Subcutaneous adipose tissue (tissue), 4 donors: ENCODE measurements around the gene MSL2. TPM values are rescaled to one million over a fixed set of nuclear protein-coding genes. Genes with fewer than 3 reads are reported as not detected.

Experiments used
- total RNA-seq, 4 donors: library from RNA; depleted of rRNA; stranded (reverse); fragments of >200 nt; gene quantifications; one replicate each; pipeline ENCODE4 v1.1.0, GENCODE V29; 2016
- TF ChIP-seq, protein P1 (sequence below): fragments of 450-650 bp; IDR thresholded peaks from one replicate; pipeline ENCODE4 v1.5.1; 2016; ENCODE audit warnings: low read depth, mild to moderate bottlenecking, control low read depth, antibody characterized with exemption, moderate library complexity

Gene MSL2
- total RNA-seq, 4 donors from 2014 or later, result 18.9 to 27.6 (median 24.6) TPM

DNA sequence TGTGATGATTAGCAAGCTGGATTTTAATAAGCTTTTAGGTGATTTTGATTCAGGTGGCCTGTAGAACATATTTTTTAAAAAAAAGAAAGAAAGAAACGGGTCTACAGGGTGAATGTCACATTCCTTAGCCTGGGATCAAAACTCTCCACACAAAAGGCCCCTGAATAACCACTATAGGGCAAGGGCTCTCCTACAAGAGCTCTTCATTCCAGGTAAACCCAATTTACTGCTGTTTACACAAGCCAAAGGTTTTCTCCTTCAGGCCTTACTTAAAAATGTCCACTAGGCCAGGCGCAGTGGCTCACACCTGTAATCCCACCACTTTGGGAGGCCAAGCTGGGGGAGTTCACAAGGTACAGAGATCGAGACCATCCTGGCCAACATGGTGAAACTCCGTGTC is 8.3 kb downstream of the MSL2 start:
- TF ChIP-seq, protein P1, sequence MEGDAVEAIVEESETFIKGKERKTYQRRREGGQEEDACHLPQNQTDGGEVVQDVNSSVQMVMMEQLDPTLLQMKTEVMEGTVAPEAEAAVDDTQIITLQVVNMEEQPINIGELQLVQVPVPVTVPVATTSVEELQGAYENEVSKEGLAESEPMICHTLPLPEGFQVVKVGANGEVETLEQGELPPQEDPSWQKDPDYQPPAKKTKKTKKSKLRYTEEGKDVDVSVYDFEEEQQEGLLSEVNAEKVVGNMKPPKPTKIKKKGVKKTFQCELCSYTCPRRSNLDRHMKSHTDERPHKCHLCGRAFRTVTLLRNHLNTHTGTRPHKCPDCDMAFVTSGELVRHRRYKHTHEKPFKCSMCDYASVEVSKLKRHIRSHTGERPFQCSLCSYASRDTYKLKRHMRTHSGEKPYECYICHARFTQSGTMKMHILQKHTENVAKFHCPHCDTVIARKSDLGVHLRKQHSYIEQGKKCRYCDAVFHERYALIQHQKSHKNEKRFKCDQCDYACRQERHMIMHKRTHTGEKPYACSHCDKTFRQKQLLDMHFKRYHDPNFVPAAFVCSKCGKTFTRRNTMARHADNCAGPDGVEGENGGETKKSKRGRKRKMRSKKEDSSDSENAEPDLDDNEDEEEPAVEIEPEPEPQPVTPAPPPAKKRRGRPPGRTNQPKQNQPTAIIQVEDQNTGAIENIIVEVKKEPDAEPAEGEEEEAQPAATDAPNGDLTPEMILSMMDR, result no peak

DNA sequence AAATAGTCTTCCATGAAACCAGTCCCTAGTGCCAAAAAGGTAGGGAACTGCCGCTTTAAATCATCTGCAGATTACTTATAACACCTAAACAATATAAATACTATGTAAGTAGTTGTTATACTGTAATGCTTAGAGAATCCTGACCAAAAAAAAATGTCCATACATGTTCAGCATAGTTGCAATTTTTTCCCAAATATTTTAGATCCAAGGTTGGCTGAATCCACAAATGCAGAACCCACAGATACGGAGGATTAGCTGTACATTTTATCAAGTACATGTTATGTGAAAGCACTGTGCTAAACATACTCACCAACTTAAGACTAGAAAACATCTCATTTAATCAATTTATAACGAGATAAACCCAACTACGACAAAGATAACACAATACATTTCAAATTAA is 9.3 kb downstream of the MSL2 start:
- TF ChIP-seq, protein P1, result no peak

DNA sequence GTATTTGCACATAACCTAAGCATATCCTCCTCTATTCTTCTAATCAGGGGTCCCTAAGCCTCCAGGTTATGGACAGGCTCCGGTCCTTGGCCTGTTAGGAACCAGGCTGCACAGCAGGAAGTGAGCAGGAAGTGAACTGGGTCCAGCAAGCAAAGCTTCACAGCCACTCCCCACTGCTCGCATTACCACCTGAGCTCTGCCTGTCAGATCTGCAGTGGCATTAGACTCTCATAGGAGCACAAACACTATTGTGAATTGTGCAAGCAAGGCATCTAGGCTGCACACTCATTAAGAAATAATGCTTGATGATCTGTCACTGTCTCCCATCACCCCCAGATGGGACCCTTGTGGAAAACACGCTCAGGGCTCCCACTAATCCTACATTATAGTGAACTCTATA is 9.8 kb downstream of the MSL2 start:
- TF ChIP-seq, protein P1, result no peak

DNA sequence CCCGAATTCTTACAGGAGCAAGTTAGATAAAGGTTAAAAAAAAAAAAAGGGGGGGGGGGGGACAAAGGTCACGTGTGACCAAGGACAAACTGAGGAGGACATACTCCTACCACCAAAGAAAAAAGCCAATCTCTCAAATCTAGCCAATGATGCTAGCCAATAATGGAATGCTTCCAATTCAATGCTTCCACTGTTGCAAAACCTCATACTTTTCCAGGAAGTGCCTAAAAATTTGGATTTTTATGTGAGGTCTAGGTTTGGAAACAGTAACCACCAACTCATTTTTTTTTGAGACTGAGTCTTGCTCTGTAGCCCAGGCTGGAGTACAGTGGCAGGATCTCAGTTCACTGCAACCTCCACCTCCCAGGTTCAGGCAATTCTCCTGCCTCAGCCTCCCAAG is 11.4 kb downstream of the MSL2 start:
- TF ChIP-seq, protein P1, result no peak

DNA sequence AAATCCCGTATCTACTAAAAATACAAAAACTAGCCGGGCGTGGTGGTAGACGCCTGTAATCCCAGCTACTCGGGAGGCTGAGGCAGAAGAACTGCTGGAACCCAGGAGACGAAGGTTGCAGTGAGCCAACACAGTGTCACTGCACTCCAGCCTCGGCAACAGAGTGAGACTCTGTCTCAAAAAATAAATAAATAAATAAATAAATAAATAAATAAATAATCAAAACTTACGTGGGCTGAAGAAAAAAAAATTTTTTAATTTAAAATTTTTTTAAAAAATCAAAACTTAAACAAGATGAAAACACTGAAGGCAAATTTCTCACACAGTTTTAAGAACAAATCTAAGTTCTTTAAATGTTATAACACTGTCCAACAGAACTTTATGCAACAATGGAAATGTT is 14.4 kb downstream of the MSL2 start:
- TF ChIP-seq, protein P1, result no peak

DNA sequence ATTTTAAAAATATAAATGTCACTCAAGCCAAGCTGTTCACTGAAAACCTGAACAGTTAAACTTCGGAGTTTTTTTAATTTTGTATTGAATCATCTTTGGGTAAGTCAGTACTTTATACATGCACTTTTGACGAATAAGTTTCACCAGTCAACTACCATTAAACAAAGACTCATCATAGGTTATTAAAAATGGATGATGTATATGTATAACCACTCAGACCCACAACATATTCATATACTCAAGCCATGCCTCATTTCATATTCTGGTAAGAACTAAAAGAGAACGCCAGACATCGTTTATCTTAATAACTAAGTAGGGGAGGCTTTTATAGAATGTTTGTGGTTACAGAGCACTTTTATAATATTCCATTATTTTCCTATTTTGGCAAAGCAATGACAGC is 18.3 kb downstream of the MSL2 start:
- TF ChIP-seq, protein P1, result no peak

DNA sequence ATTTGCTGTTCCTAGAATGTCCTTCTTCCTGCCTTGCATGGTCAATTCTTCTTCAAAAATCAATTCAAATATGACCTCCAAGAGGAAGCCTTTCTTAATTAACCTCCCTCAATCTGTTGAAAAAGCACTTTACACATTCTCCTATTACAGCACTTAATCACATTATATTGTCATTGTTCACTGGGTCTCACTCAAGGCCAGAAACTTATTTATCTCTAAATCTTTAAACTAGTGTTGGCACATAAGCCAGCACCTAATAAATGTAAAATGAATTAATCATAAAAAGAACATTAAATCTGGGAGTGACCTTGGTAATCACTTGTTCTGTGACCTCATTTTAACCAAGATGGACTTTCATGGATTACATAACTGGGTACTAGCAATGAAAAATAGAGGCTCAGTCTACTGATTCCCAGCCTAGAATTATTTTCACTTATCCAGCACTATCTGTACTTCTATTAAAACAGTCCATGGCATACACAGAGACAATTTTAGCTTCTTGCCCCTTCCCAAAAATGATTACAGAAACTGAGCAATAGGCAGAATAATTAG is 22.1 kb downstream of the MSL2 start:
- TF ChIP-seq, protein P1, result no peak
